ENCODE results near the gene ADAMTS9.

GRCh38 chr3:64549869-64550268 is 137.9 kb downstream of the ADAMTS9 start:
- TF ChIP-seq POLR2A (IDR thresholded peaks at IDR 0.05) (no peak), POLR2AphosphoS5 (IDR thresholded peaks at IDR 0.05) (no peak)
